ENCODE results near the gene NKTR.

GRCh38 chr3:42557854-42558253, 42.6 kb upstream of the NKTR start:
- TF ChIP-seq POLR2A (IDR thresholded peaks at IDR 0.05) (no peak), CTCF (IDR thresholded peaks at IDR 0.05) (peak in 5 of 6 experiments; percentile 12 to 55 (median 29)), EP300 (IDR thresholded peaks at IDR 0.05) (no peak), POLR2AphosphoS5 (IDR thresholded peaks at IDR 0.05) (no peak)

Measured in upper lobe of left lung (tissue), 4 donors.